ENCODE data around the gene SPHKAP.
"Not testable (repeated sequence)": the region's sequence is repeated elsewhere in the genome, so short reads cannot be mapped to it uniquely, and the experiment has no call there.

The SPHKAP gene

GRCh38 chr2:228103379-228103778 lies 78.1 kb downstream of the SPHKAP start:
- no peak for DNase-seq (ENCODE audit: low read depth in 2 of 2)

DNA sequence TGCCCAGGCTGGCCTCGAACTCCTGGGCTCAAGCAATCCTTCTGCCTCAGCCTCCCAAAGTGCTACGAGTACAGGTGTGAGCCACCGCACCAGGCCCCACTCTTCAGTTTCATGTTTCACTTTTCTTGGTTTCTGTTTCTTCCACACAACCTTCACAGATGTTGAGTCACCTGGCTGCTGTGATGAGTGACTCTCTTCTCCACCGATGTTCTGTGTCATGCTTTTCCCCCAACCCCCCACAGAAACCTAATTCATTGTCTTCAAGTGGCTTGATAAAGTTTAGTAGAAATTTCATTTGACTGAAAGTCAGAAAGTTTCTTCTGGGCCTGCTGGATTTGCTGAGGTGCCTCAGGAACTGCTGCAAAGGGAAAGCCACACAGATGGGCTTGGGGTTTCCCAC lies 78.5 kb downstream of the SPHKAP start:
- no peak for DNase-seq (ENCODE audit: low read depth in 2 of 2)

GRCh38 chr2:228094377-228094921 lies 87.0 kb downstream of the SPHKAP start:
- no peak for DNase-seq (ENCODE audit: low read depth in 2 of 2)

GRCh38 chr2:228092056-228092455 lies 89.4 kb downstream of the SPHKAP start:
- DNase-seq (ENCODE audit: low read depth in 2 of 2) = no peak

DNA sequence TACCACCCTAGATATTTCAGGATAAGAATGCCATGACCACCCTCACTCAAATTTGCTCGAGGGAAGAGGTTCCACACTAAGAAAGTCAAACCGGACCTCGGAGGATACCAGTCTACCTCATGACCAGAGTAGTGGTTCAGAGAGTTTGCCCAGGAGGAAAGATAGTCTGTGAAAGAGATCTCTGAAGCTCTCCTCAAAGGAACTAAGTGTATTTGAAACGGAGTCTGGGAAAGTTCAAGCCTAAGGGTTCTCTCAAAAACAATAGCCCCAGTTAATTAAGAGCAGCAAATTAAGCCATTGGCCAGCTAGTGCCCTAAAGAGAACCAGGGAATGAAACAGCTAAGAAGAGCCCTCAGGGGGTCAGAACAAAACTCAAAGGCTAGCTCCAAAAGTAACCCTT lies 94.9 kb downstream of the SPHKAP start:
- no peak for DNase-seq (ENCODE audit: low read depth in 2 of 2)

- DNase-seq (ENCODE audit: low read depth in 2 of 2) = no peak
Measured at GRCh38 chr2:228084717-228085116, 96.8 kb downstream of the SPHKAP start.

DNA sequence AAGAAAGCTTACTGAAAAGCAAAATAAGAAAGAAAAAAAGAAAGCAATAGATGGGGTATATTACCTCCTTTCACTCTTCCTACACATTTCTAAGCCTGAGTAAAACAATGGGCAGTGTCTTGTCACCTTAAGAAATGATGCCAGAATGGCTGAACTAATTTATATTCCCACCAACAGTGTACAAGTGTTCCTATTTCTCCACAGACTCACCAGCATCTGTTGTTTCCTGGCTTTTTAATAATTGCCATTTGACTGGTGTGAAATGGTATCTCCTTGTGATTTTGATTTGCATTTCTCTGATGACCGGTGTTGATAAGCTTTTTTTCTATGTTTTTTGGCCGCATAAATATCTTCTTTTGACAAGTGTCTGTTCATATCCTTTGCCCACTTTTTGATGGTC lies 98.4 kb downstream of the SPHKAP start:
- DNase-seq (ENCODE audit: low read depth in 2 of 2) = no peak

- no peak for DNase-seq (ENCODE audit: low read depth in 2 of 2)
Measured at GRCh38 chr2:228082571-228082970, 98.9 kb downstream of the SPHKAP start.

GRCh38 chr2:228079194-228079593 lies 102.3 kb downstream of the SPHKAP start:
- no peak for DNase-seq (ENCODE audit: low read depth in 2 of 2)

GRCh38 chr2:228076695-228077094 lies 104.8 kb downstream of the SPHKAP start:
- not testable (repeated sequence) for DNase-seq (ENCODE audit: low read depth in 2 of 2)

GRCh38 chr2:228072669-228073068 lies 108.8 kb downstream of the SPHKAP start:
- DNase-seq (ENCODE audit: low read depth in 2 of 2) = no peak

DNA sequence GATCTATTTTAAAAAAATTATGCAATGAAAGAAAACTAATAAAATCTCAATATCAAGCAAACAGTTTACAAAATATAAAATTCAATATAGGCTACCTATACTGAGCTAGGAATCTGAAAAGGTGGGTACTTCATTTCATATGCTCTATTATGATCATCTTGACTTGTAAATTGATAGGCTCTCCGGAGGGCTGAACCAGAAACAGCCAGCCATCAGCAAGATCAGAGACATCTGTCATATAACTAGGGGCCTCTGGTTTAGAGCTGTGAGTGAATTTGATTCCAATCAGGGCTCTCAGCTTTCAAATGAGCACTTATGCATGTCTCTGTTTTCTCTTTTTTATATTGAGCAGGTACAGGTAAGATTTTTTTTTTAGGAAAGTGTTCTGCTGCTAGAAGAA lies 114.2 kb downstream of the SPHKAP start:
- no peak for DNase-seq (ENCODE audit: low read depth in 2 of 2)

DNA sequence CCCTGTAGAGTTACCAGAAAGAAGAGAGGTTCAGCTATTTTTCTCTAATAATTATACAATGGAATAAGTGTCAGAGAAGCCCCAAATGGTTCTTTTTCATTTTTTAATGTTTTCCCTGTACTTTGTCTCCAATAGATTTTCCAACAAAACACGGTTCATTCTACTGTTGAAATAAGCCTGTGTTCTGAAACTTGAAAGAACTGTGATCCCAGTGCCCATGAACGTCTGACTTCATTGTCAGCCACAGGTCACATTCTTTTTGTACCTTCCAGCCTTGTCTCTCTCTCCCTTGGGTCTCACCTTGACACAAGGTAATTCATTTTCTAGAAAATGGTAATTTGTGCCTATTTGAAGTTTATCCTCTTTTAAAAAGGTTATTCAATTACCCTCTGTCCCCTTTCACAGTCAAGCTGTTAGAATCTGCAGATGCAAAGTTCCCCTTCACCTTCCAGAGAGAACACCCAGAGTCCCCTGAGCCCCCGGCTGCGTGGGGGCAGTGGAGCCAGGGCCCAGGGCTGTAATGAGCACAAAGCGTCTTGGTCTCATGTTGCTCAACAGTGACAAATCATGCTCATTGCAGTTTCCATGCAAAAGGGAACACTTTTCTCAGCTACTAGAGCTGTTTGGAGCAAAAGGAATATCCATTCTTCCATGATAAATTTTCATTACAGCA lies 115.2 kb downstream of the SPHKAP start:
- no peak for DNase-seq (ENCODE audit: low read depth in 2 of 2)

DNA sequence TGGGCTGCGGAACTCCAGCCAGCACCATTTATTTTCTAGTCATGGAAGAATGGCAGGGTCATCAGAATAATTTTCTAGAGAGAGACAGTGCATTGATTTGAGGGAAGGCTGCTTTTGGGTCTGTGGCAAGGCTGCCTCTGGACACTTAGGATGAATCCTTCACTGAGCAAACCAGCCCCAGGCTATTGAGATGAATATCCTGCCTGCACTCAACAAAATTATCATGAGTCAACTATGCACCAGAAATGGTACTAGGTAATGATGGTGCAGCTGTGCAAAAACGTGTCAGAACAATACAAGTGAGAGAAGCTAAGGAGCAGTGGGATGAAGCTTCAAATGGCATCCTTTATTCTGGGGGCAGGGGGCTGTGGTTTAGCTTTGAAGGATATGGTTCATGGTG lies 115.8 kb downstream of the SPHKAP start:
- no peak for DNase-seq (ENCODE audit: low read depth in 2 of 2)

GRCh38 chr2:228064796-228065315 lies 116.6 kb downstream of the SPHKAP start:
- no peak for DNase-seq (ENCODE audit: low read depth in 2 of 2)

GRCh38 chr2:228064024-228064423 lies 117.5 kb downstream of the SPHKAP start:
- no peak for DNase-seq (ENCODE audit: low read depth in 2 of 2)

- DNase-seq (ENCODE audit: low read depth in 2 of 2) = no peak
Measured at GRCh38 chr2:228063558-228063957, 117.9 kb downstream of the SPHKAP start.

- DNase-seq (ENCODE audit: low read depth in 2 of 2) = no peak
Measured at GRCh38 chr2:228059735-228060134, 121.8 kb downstream of the SPHKAP start.

- DNase-seq (ENCODE audit: low read depth in 2 of 2) = no peak
Measured at GRCh38 chr2:228056293-228057097, 125.0 kb downstream of the SPHKAP start.

- DNase-seq (ENCODE audit: low read depth in 2 of 2) = no peak
Measured at GRCh38 chr2:228048838-228049490, 132.5 kb downstream of the SPHKAP start.

DNA sequence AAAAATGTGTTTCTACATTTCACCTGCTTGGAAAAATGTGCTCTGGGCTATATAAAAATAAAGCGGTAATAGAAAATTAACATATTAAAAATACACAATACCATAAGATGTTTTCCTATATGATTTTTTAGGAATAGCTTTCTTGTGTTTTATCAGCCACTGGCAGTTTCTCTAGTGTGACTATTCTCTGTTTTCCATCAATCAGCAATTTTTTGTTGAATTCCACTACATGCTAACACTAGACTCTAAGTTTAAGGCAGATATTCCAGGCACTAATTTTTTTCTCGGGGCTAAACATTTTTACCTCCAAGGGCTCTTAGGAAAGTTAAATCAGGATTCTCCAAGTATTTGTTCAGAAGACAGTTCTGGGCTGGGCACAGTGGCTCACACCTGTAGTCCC lies 140.5 kb downstream of the SPHKAP start:
- no peak for DNase-seq (ENCODE audit: low read depth in 2 of 2)
